HEK293 (cell line): ENCODE results near the gene TRIM33.

Source experiments
- CTCF ChIA-PET: fragments of 350-600 bp; formaldehyde crosslinking; extraction: SDS; loops from one replicate; lab custom pipeline; 2021; ENCODE audit warnings: antibody characterized with exemption; lab: Yijun Ruan, JAX
- POLR2A ChIA-PET: fragments of 300-600 bp; formaldehyde crosslinking; extraction: SDS; loops from one replicate; lab custom pipeline; 2020; ENCODE audit warnings: antibody characterized with exemption, inconsistent platforms; lab: Yijun Ruan, JAX
- H3K27ac ChIP-seq: fragments of 200-500 bp; sonication (Bioruptor generic); 2 replicates; pipeline ENCODE4 v1.5.1; 2014; ENCODE audit warnings: low read depth, low read length, control low read depth, inconsistent platforms; ENCODE audit errors: extremely low read depth
- H3K36me3 ChIP-seq, 2 experiments: fragments of 200-500 bp in 1 of 2; sonication (Bioruptor generic) in 1 of 2; 1 replicate in 1 of 2; 2 replicates in 1 of 2; pipeline ENCODE4 v1.5.1; 2014 to 2017; ENCODE audit warnings: inconsistent platforms in 2 of 2, low read length in 2 of 2; ENCODE audit not compliant: control insufficient read depth in 2 of 2, insufficient read depth in 1 of 2
- H3K4me1 ChIP-seq: fragments of 200-500 bp; sonication (Bioruptor generic); 2 replicates; pipeline ENCODE4 v1.5.1; 2014; ENCODE audit warnings: mild to moderate bottlenecking, low read length, inconsistent platforms; ENCODE audit not compliant: control insufficient read depth, insufficient read depth
- H3K4me3 ChIP-seq: 2 replicates; pipeline ENCODE4 v1.5.1; 2011; ENCODE audit warnings: low read depth, mild to moderate bottlenecking, control low read depth, low read length, moderate library complexity
- H3K9me3 ChIP-seq: fragments of 200-500 bp; sonication (Bioruptor generic); 2 replicates; pipeline ENCODE4 v1.5.1; 2014; ENCODE audit warnings: low read depth, low read length, inconsistent platforms; ENCODE audit not compliant: control insufficient read depth, insufficient read depth
- GLI4 ChIP-seq: fragments of 450-650 bp; formaldehyde crosslinking; IDR thresholded peaks from 2 replicates; pipeline ENCODE4 v1.5.1; 2016; ENCODE audit warnings: missing biosample characterization, missing genetic modification characterization
- OVOL3 ChIP-seq: fragments of 450-650 bp; formaldehyde crosslinking; IDR thresholded peaks from 2 replicates; pipeline ENCODE4 v1.5.1; 2016; ENCODE audit warnings: missing biosample characterization, missing genetic modification characterization
- RBAK ChIP-seq: fragments of 450-650 bp; formaldehyde crosslinking; IDR thresholded peaks from 2 replicates; pipeline ENCODE4 v1.5.1; 2016; ENCODE audit warnings: missing biosample characterization, missing genetic modification characterization
- SCRT1 ChIP-seq: fragments of 450-650 bp; formaldehyde crosslinking; IDR thresholded peaks from 2 replicates; pipeline ENCODE4 v1.5.1; 2016; ENCODE audit warnings: missing biosample characterization, missing genetic modification characterization, borderline replicate concordance
- SP3 ChIP-seq: fragments of 450-650 bp; formaldehyde crosslinking; IDR thresholded peaks from 2 replicates; pipeline ENCODE4 v1.5.1; 2016; ENCODE audit warnings: missing biosample characterization, missing genetic modification characterization
- ZBTB7A ChIP-seq: fragments of 450-650 bp; formaldehyde crosslinking; IDR thresholded peaks from 2 replicates; pipeline ENCODE4 v1.5.1; 2016; ENCODE audit warnings: low read depth, missing biosample characterization, missing genetic modification characterization
- ZFP37 ChIP-seq: fragments of 450-650 bp; formaldehyde crosslinking; IDR thresholded peaks from 2 replicates; pipeline ENCODE4 v1.5.1; 2016; ENCODE audit warnings: missing biosample characterization, missing genetic modification characterization
- ZNF138 ChIP-seq: fragments of 450-650 bp; formaldehyde crosslinking; IDR thresholded peaks from 2 replicates; pipeline ENCODE4 v1.5.1; 2016; ENCODE audit warnings: missing biosample characterization, missing genetic modification characterization, borderline replicate concordance
- ZNF169 ChIP-seq: fragments of 450-650 bp; formaldehyde crosslinking; IDR thresholded peaks from 2 replicates; pipeline ENCODE4 v1.5.1; 2016; ENCODE audit warnings: missing biosample characterization, missing genetic modification characterization
- ZNF174 ChIP-seq: fragments of 450-650 bp; formaldehyde crosslinking; IDR thresholded peaks from 2 replicates; pipeline ENCODE4 v1.5.0; 2017; ENCODE audit warnings: missing biosample characterization, mild to moderate bottlenecking, missing genetic modification characterization
- ZNF211 ChIP-seq: fragments of 450-650 bp; formaldehyde crosslinking; IDR thresholded peaks from 2 replicates; pipeline ENCODE4 v1.5.1; 2016; ENCODE audit warnings: low read depth, missing biosample characterization, missing genetic modification characterization
- ZNF23 ChIP-seq: fragments of 450-650 bp; formaldehyde crosslinking; IDR thresholded peaks from 2 replicates; pipeline ENCODE4 v1.5.1; 2016; ENCODE audit warnings: missing biosample characterization, missing genetic modification characterization, borderline replicate concordance
- ZNF311 ChIP-seq: fragments of 450-650 bp; formaldehyde crosslinking; IDR thresholded peaks from 2 replicates; pipeline ENCODE4 v1.5.1; 2017; ENCODE audit warnings: missing biosample characterization, missing genetic modification characterization, borderline replicate concordance
- ZNF350 ChIP-seq: fragments of 450-650 bp; formaldehyde crosslinking; IDR thresholded peaks from 2 replicates; pipeline ENCODE4 v1.5.0; 2017; ENCODE audit warnings: missing biosample characterization, mild to moderate bottlenecking, missing genetic modification characterization
- ZNF416 ChIP-seq: fragments of 450-650 bp; formaldehyde crosslinking; IDR thresholded peaks from 2 replicates; pipeline ENCODE4 v1.5.1; 2016; ENCODE audit warnings: missing biosample characterization, missing genetic modification characterization
- ZNF473 ChIP-seq: fragments of 450-650 bp; formaldehyde crosslinking; IDR thresholded peaks from 2 replicates; pipeline ENCODE4 v1.5.1; 2017; ENCODE audit warnings: missing biosample characterization, missing genetic modification characterization
- ZNF510 ChIP-seq: fragments of 450-650 bp; formaldehyde crosslinking; IDR thresholded peaks from 2 replicates; pipeline ENCODE4 v1.5.1; 2018; ENCODE audit warnings: mild to moderate bottlenecking, missing genetic modification characterization, missing biosample characterization; ENCODE audit not compliant: insufficient replicate concordance
- ZNF530 ChIP-seq: fragments of 450-650 bp; formaldehyde crosslinking; IDR thresholded peaks from 2 replicates; pipeline ENCODE4 v1.5.1; 2016; ENCODE audit warnings: low read depth, missing biosample characterization, missing genetic modification characterization
- ZNF549 ChIP-seq: fragments of 450-650 bp; IDR thresholded peaks from 2 replicates; pipeline ENCODE4 v1.5.1; 2018; ENCODE audit warnings: missing biosample characterization, missing genetic modification characterization, mild to moderate bottlenecking, inconsistent platforms, moderate library complexity
- ZNF561 ChIP-seq: fragments of 450-650 bp; IDR thresholded peaks from 2 replicates; pipeline ENCODE4 v1.5.1; 2018; ENCODE audit warnings: missing biosample characterization, missing genetic modification characterization, borderline replicate concordance
- ZNF677 ChIP-seq: fragments of 450-650 bp; IDR thresholded peaks from 2 replicates; pipeline ENCODE4 v1.5.0; 2018; ENCODE audit warnings: missing biosample characterization, mild to moderate bottlenecking, missing genetic modification characterization, moderate library complexity
- ZNF747 ChIP-seq: fragments of 450-650 bp; formaldehyde crosslinking; IDR thresholded peaks from 2 replicates; pipeline ENCODE4 v1.5.1; 2016; ENCODE audit warnings: missing biosample characterization, missing genetic modification characterization
- ZNF792 ChIP-seq: fragments of 450-650 bp; formaldehyde crosslinking; IDR thresholded peaks from 2 replicates; pipeline ENCODE4 v1.5.1; 2016; ENCODE audit warnings: missing biosample characterization, missing genetic modification characterization
- ZNF830 ChIP-seq: fragments of 450-650 bp; IDR thresholded peaks from 2 replicates; pipeline ENCODE4 v1.5.0; 2018; ENCODE audit warnings: missing biosample characterization, missing genetic modification characterization, low read depth, mild to moderate bottlenecking, moderate library complexity
- TF ChIP-seq, protein P1 (sequence below): fragments of 450-650 bp; IDR thresholded peaks from 2 replicates; pipeline ENCODE4 v1.5.1; 2018; ENCODE audit warnings: missing biosample characterization, mild to moderate bottlenecking, missing genetic modification characterization
- TF ChIP-seq, protein P2 (sequence below): fragments of 450-650 bp; formaldehyde crosslinking; IDR thresholded peaks from 2 replicates; pipeline ENCODE4 v1.5.1; 2016; ENCODE audit warnings: missing biosample characterization, missing genetic modification characterization
- TF ChIP-seq, protein P3 (sequence below): fragments of 450-650 bp; formaldehyde crosslinking; IDR thresholded peaks from 2 replicates; pipeline ENCODE4 v1.5.1; 2016; ENCODE audit warnings: missing biosample characterization, missing genetic modification characterization
- TF ChIP-seq, protein P4 (sequence below): fragments of 450-650 bp; formaldehyde crosslinking; IDR thresholded peaks from 2 replicates; pipeline ENCODE4 v1.5.1; 2016; ENCODE audit warnings: missing biosample characterization, missing genetic modification characterization, low read depth

Gene TRIM33

GRCh38 chr1:114522264-114522575 lies 11.2 kb upstream of the TRIM33 start:
- ChIA-PET CTCF (no interaction called here), POLR2A (no interaction called here)
- no peak overlapping the region for H3K4me3 ChIP-seq
- H3K36me3 ChIP-seq: no peaks in the 10 kb centered on the region
- H3K9me3 ChIP-seq: no peaks in the 10 kb centered on the region
- TF ChIP-seq ZNF830 (tag by site-specific recombination) (no peak), OVOL3 (tag by site-specific recombination) (no peak), ZNF530 (no peak), ZBTB7A (tag by site-specific recombination) (no peak), ZNF350 (tag by site-specific recombination) (no peak), ZNF211 (no peak), ZNF549 (tag by site-specific recombination) (no peak), ZNF792 (tag by site-specific recombination) (no peak), ZNF138 (no peak), SP3 (no peak), ZNF174 (tag by site-specific recombination) (no peak), SCRT1 (tag by site-specific recombination) (no peak)
- TF ChIP-seq, protein P1, sequence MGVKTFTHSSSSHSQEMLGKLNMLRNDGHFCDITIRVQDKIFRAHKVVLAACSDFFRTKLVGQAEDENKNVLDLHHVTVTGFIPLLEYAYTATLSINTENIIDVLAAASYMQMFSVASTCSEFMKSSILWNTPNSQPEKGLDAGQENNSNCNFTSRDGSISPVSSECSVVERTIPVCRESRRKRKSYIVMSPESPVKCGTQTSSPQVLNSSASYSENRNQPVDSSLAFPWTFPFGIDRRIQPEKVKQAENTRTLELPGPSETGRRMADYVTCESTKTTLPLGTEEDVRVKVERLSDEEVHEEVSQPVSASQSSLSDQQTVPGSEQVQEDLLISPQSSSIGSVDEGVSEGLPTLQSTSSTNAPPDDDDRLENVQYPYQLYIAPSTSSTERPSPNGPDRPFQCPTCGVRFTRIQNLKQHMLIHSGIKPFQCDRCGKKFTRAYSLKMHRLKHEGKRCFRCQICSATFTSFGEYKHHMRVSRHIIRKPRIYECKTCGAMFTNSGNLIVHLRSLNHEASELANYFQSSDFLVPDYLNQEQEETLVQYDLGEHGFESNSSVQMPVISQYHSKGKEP (tag by site-specific recombination): no peak
- TF ChIP-seq, protein P2, sequence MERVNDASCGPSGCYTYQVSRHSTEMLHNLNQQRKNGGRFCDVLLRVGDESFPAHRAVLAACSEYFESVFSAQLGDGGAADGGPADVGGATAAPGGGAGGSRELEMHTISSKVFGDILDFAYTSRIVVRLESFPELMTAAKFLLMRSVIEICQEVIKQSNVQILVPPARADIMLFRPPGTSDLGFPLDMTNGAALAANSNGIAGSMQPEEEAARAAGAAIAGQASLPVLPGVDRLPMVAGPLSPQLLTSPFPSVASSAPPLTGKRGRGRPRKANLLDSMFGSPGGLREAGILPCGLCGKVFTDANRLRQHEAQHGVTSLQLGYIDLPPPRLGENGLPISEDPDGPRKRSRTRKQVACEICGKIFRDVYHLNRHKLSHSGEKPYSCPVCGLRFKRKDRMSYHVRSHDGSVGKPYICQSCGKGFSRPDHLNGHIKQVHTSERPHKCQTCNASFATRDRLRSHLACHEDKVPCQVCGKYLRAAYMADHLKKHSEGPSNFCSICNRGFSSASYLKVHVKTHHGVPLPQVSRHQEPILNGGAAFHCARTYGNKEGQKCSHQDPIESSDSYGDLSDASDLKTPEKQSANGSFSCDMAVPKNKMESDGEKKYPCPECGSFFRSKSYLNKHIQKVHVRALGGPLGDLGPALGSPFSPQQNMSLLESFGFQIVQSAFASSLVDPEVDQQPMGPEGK (tag by site-specific recombination): no peak
- TF ChIP-seq, protein P3, sequence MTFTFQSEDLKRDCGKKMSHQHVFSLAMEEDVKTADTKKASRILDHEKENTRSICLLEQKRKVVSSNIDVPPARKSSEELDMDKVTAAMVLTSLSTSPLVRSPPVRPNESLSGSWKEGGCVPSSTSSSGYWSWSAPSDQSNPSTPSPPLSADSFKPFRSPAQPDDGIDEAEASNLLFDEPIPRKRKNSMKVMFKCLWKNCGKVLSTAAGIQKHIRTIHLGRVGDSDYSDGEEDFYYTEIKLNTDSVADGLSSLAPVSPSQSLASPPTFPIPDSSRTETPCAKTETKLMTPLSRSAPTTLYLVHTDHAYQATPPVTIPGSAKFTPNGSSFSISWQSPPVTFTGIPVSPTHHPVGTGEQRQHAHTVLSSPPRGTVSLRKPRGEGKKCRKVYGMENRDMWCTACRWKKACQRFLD: no peak
- no peak overlapping the region for H3K27ac ChIP-seq
- H3K4me1 ChIP-seq: no peaks in the 10 kb centered on the region

GRCh38 chr1:114521396-114522263 lies 10.6 kb upstream of the TRIM33 start:
- H3K4me3 ChIP-seq: no peak overlapping the region
- H3K4me1 ChIP-seq: no peaks in the 10 kb centered on the region
- ChIA-PET POLR2A (no interaction called here), CTCF (no interaction called here)
- H3K36me3 ChIP-seq: no peaks in the 10 kb centered on the region
- no peak overlapping the region for H3K27ac ChIP-seq
- H3K9me3 ChIP-seq: no peaks in the 10 kb centered on the region
- TF ChIP-seq ZNF473 (tag by site-specific recombination) (no peak), ZNF747 (tag by site-specific recombination) (no peak), ZNF311 (tag by site-specific recombination) (no peak), RBAK (no peak), ZNF561 (tag by site-specific recombination) (no peak), ZNF510 (tag by site-specific recombination) (no peak), ZFP37 (tag by site-specific recombination) (no peak), ZNF169 (tag by site-specific recombination) (no peak), GLI4 (tag by site-specific recombination) (no peak), ZNF530 (no peak), ZNF677 (tag by site-specific recombination) (no peak), ZNF416 (tag by site-specific recombination) (no peak), ZNF23 (no peak)
- TF ChIP-seq, protein P4, sequence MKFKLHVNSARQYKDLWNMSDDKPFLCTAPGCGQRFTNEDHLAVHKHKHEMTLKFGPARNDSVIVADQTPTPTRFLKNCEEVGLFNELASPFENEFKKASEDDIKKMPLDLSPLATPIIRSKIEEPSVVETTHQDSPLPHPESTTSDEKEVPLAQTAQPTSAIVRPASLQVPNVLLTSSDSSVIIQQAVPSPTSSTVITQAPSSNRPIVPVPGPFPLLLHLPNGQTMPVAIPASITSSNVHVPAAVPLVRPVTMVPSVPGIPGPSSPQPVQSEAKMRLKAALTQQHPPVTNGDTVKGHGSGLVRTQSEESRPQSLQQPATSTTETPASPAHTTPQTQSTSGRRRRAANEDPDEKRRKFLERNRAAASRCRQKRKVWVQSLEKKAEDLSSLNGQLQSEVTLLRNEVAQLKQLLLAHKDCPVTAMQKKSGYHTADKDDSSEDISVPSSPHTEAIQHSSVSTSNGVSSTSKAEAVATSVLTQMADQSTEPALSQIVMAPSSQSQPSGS (tag by site-specific recombination): no peak
- TF ChIP-seq, all 188 proteins: peak for 0
